CD4-positive, alpha-beta T cell (primary cell): ENCODE results near the gene PDE3B. TPM values are rescaled to one million over a fixed set of nuclear protein-coding genes. Genes with fewer than 3 reads are reported as not detected.
A peak's percentile ranks its signal among the peaks of the same experiment; 100 is the strongest.

Experiments used
- ATAC-seq: fragments of 200-7000 bp; cut with Tn5 transposase; one replicate; pipeline ENCODE4 v1.10.0; 2022; ENCODE audit warnings: mild to moderate bottlenecking; ENCODE audit not compliant: poor library complexity
- CTCF ChIA-PET: fragments of 350-600 bp; sonication (Branson Sonifier 250); formaldehyde crosslinking; loops from one replicate; lab custom pipeline; 2021; ENCODE audit warnings: antibody characterized with exemption, inconsistent platforms; lab: Charles Lee
- POLR2A ChIA-PET: fragments of 350-600 bp; sonication (Branson Sonifier 250); formaldehyde crosslinking; loops from one replicate; lab custom pipeline; 2021; ENCODE audit warnings: antibody characterized with exemption, inconsistent platforms; lab: Charles Lee
- DNase-seq, 14 experiments: peaks; one replicate each; pipeline ENCODE4 v3.0.0-alpha.2; 2013 to 2020; ENCODE audit warnings: mixed read lengths in 2 of 14
- H3K27ac ChIP-seq, 2 donors: one replicate each; pipeline versions ENCODE4 v1.5.1 to v1.7.0; 2013; ENCODE audit warnings: low read length in 2 of 2, low read depth in 1 of 2, mild to moderate bottlenecking in 1 of 2
- H3K27me3 ChIP-seq, 2 experiments: 1 replicate in 1 of 2; 2 replicates in 1 of 2; pipeline versions ENCODE4 v1.6.1 to v1.7.0; 2013; ENCODE audit warnings: low read length in 2 of 2, control low read depth in 1 of 2, mild to moderate bottlenecking in 1 of 2, moderate library complexity in 1 of 2; ENCODE audit not compliant: insufficient read depth in 2 of 2, control insufficient read depth in 1 of 2
- H3K36me3 ChIP-seq: one replicate; pipeline ENCODE4 v1.6.1; 2013; ENCODE audit warnings: low read length, control low read depth; ENCODE audit not compliant: insufficient read depth
- H3K4me1 ChIP-seq: one replicate; pipeline ENCODE4 v1.6.1; 2013; ENCODE audit warnings: low read length, control low read depth; ENCODE audit not compliant: insufficient read depth
- H3K4me3 ChIP-seq: one replicate; pipeline ENCODE4 v1.5.1; 2013; ENCODE audit warnings: mild to moderate bottlenecking, low read length, moderate library complexity
- H3K9me3 ChIP-seq, 2 experiments: 1 replicate in 1 of 2; 2 replicates in 1 of 2; pipeline versions ENCODE4 v1.6.1 to v1.7.0; 2013; ENCODE audit warnings: low read length in 2 of 2, mild to moderate bottlenecking in 2 of 2, control low read depth in 1 of 2, moderate library complexity in 1 of 2; ENCODE audit not compliant: control insufficient read depth in 1 of 2, insufficient read depth in 1 of 2
- H3K27ac Mint-ChIP-seq: one replicate; pipeline ENCODE4 v1.8.0; 2020; ENCODE audit warnings: mixed read lengths
- H3K27me3 Mint-ChIP-seq: one replicate; pipeline ENCODE4 v1.8.0; 2021; ENCODE audit warnings: mixed read lengths
- H3K36me3 Mint-ChIP-seq: one replicate; pipeline ENCODE4 v1.8.0; 2021; ENCODE audit warnings: low read depth, mixed read lengths
- H3K4me1 Mint-ChIP-seq: one replicate; pipeline ENCODE4 v1.8.0; 2021; ENCODE audit warnings: low read depth, mixed read lengths
- H3K4me3 Mint-ChIP-seq: one replicate; pipeline ENCODE4 v1.8.0; 2020; ENCODE audit warnings: mild to moderate bottlenecking, mixed read lengths
- H3K9me3 Mint-ChIP-seq: one replicate; pipeline ENCODE4 v1.8.0; 2020; ENCODE audit warnings: mixed read lengths
- intact Hi-C, 2 experiments: fragments of 100-400 bp; cut with DNase I in 1 of 2; cut with micrococcal nuclease in 1 of 2; formaldehyde crosslinking; loops; one replicate each; pipeline versions ENCODE4 v1.15.1 to v1.9.0; 2023 to 2025; cut with DNase I, micrococcal nuclease
- total RNA-seq, 174 experiments: library from RNA in 2 of 174; stranded (reverse) in 2 of 174; gene quantifications; one replicate each; pipeline ENCODE4 v1.2.3 and lab custom pipeline; 2021 to 2026
- TF ChIP-seq, protein P1 (sequence below): fragments of 200-600 bp; IDR thresholded peaks from one replicate; pipeline ENCODE4 v1.8.0; 2022; ENCODE audit warnings: antibody characterized with exemption, mild to moderate bottlenecking

Gene PDE3B
- total RNA-seq, 2 experiments from 2014 or later: 103 to 106 TPM

DNA sequence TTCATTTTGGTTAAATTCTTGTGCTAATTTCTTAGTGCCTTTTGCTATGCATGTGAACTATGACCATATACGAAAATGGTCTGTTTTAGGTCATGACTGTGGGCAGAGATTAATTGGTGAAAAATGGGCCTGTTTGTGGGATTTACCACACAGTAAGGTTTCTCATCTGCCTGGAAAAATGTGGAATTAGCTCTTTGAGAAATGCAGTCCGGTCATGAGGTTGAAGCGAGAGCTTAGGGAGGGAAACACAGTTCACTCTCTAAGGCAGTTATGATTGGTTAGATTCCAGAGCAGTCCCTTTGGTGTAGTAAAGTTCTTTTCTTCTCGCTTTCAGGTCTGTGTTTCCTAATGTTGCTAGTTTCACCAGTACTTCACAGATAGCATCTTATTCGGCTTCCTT is 1.2 kb upstream of the PDE3B start:
- POLR2A ChIA-PET: interaction anchor here (1.1 to 5.1 kb wide), 6 partner anchors 16 to 123 kb away, joined by 3 to 97 read pairs (median 18); no protein-coding TSS in a partner anchor
- Histone ChIP-seq H3K36me3 (no peaks in the 10 kb centered on the region), H3K4me1 (peaks cover 18% of the 10 kb centered on the region), H3K9me3 (no peaks in the 10 kb centered on the region), H3K4me3 (peak overlapping the region; percentile 91), H3K27me3 (no peaks in the 10 kb centered on the region), H3K27ac (no peak overlapping the region)
- CTCF ChIA-PET: no interaction called here
- ATAC-seq (no peak), DNase-seq (no peak)
- intact Hi-C loops: loop anchor here in 1 of 2 experiments (5.0 to 10.0 kb wide), 5 partner anchors 58 to 265 kb away; partner anchors contain the start of gene PSMA1
- Mint-ChIP-seq H3K36me3 (peaks cover 32% of the 10 kb centered on the region), H3K9me3 (no peaks in the 10 kb centered on the region), H3K4me3 (peak overlapping the region; percentile 92), H3K4me1 (peaks cover 61% of the 10 kb centered on the region), H3K27me3 (no peaks in the 10 kb centered on the region), H3K27ac (peak overlapping the region; percentile 90)
- TF ChIP-seq, protein P1, sequence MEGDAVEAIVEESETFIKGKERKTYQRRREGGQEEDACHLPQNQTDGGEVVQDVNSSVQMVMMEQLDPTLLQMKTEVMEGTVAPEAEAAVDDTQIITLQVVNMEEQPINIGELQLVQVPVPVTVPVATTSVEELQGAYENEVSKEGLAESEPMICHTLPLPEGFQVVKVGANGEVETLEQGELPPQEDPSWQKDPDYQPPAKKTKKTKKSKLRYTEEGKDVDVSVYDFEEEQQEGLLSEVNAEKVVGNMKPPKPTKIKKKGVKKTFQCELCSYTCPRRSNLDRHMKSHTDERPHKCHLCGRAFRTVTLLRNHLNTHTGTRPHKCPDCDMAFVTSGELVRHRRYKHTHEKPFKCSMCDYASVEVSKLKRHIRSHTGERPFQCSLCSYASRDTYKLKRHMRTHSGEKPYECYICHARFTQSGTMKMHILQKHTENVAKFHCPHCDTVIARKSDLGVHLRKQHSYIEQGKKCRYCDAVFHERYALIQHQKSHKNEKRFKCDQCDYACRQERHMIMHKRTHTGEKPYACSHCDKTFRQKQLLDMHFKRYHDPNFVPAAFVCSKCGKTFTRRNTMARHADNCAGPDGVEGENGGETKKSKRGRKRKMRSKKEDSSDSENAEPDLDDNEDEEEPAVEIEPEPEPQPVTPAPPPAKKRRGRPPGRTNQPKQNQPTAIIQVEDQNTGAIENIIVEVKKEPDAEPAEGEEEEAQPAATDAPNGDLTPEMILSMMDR: no peak

DNA sequence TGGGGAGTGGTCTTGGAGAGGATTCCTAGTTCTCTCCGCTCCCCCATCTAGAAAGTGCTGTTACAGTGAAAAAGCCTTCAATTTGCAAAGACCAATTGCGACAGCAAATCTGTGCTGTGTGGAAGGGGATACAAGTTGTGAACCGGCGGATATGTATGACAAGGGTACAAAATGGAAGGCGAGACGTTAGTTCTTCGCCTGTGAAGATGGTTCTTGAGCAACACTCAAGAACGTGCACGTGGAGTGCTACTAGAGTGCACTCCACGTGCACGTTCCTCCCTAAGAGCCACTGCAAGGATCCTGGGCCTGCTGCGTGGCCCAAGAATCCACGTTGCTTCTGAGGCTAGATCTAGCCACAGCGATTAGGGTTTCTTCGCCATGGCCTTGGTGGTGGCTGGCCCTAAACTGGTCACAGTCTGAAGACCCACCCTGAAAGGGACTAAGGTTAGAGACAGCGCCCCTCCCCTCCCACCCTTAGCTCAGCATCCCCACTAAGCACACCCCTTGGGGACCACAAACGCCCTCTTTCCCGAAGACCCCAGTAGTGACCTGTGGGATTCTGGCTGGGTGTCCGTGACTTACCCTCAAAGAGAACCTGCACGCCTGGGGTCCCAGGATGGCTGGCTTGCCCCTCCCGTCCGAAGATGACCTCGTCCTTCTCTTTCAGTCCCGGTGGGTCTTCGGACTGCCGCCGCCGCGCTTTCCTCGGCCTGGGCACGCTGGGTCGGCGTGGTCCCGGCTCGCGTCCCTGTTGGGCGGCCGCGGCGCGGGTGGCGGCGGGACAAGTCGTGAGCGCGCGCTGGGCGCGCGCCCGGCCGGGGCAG is 519 bp upstream of the PDE3B start:
- DNase-seq (peak in 3 of 14 experiments; percentile 13 to 44 (median 27)), ATAC-seq (no peak)
- peak overlapping the region; percentile 90 for H3K27ac Mint-ChIP-seq
- ChIA-PET CTCF (interaction anchor here (1.2 to 3.6 kb wide), 7 partner anchors 10 to 122 kb away, joined by 3 to 20 read pairs (median 5); no protein-coding TSS in a partner anchor), POLR2A (interaction anchor here (0.9 to 5.1 kb wide), 17 partner anchors 8 to 143 kb away, joined by 3 to 97 read pairs (median 6); partner anchors contain the start of genes COPB1 and PSMA1)
- Histone ChIP-seq H3K9me3 (no peaks in the 10 kb centered on the region), H3K4me1 (peaks cover 18% of the 10 kb centered on the region), H3K27ac (no peak overlapping the region), H3K4me3 (peak overlapping the region; percentile 91), H3K36me3 (no peaks in the 10 kb centered on the region), H3K27me3 (no peaks in the 10 kb centered on the region)
- peaks cover 32% of the 10 kb centered on the region for H3K36me3 Mint-ChIP-seq
- no peaks in the 10 kb centered on the region for H3K9me3 Mint-ChIP-seq
- TF ChIP-seq, protein P1: no peak
- H3K4me1 Mint-ChIP-seq: peaks cover 58% of the 10 kb centered on the region
- intact Hi-C loops: loop anchor here in 1 of 2 experiments (5.0 to 10.0 kb wide), 5 partner anchors 58 to 264 kb away; partner anchors contain the start of gene PSMA1
- H3K4me3 Mint-ChIP-seq: peak overlapping the region; percentile 92
- no peaks in the 10 kb centered on the region for H3K27me3 Mint-ChIP-seq

DNA sequence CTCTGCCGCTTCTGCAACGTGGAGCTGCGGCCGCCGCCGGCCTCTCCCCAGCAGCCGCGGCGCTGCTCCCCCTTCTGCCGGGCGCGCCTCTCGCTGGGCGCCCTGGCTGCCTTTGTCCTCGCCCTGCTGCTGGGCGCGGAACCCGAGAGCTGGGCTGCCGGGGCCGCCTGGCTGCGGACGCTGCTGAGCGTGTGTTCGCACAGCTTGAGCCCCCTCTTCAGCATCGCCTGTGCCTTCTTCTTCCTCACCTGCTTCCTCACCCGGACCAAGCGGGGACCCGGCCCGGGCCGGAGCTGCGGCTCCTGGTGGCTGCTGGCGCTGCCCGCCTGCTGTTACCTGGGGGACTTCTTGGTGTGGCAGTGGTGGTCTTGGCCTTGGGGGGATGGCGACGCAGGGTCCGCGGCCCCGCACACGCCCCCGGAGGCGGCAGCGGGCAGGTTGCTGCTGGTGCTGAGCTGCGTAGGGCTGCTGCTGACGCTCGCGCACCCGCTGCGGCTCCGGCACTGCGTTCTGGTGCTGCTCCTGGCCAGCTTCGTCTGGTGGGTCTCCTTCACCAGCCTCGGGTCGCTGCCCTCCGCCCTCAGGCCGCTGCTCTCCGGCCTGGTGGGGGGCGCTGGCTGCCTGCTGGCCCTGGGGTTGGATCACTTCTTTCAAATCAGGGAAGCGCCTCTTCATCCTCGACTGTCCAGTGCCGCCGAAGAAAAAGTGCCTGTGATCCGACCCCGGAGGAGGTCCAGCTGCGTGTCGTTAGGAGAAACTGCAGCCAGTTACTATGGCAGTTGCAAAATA is 816 bp downstream of the PDE3B start:
- Mint-ChIP-seq H3K27ac (peak overlapping the region; percentile 76), H3K36me3 (peaks cover 42% of the 10 kb centered on the region), H3K4me1 (peaks cover 62% of the 10 kb centered on the region), H3K4me3 (peak overlapping the region; percentile 96), H3K27me3 (no peaks in the 10 kb centered on the region), H3K9me3 (no peaks in the 10 kb centered on the region)
- ChIA-PET CTCF (interaction anchor here (0.8 to 3.6 kb wide), 26 partner anchors 9 to 362 kb away, joined by 3 to 22 read pairs (median 5); partner anchors contain the start of genes CYP2R1 and PSMA1), POLR2A (interaction anchor here (0.6 to 5.1 kb wide), 42 partner anchors 9 to 247 kb away, joined by 3 to 97 read pairs (median 4); partner anchors contain the start of genes COPB1, CYP2R1 and PSMA1)
- no peaks in the 10 kb centered on the region for H3K36me3 ChIP-seq
- DNase-seq (peak; percentile 27 to 81 (median 48)), ATAC-seq (peak; percentile 49)
- TF ChIP-seq, protein P1: peak; percentile 18
- H3K4me1 ChIP-seq: peaks cover 15% of the 10 kb centered on the region
- H3K4me3 ChIP-seq: peak overlapping the region; percentile 91
- no peaks in the 10 kb centered on the region for H3K9me3 ChIP-seq
- intact Hi-C loops: loop anchor here (1.0 to 10.0 kb wide), 13 partner anchors 43 to 263 kb away; partner anchors contain the start of genes PSMA1 (in 2 of the 2), COPB1 (in 1 of the 2) and CYP2R1 (in 1 of the 2)
- H3K27me3 ChIP-seq: no peaks in the 10 kb centered on the region
- H3K27ac ChIP-seq: peak overlapping the region; percentile 35 to 80
